GM18868 (cell line): ENCODE measurements around the gene DPM3.
A peak's percentile ranks its signal among the peaks of the same experiment; 100 is the strongest.
"Not testable (repeated sequence)": the region's sequence is repeated elsewhere in the genome, so short reads cannot be mapped to it uniquely, and the experiment has no call there.

ENCODE experiments used
- ATAC-seq: cut with Tn5 transposase; IDR thresholded peaks from one replicate; pipeline ENCODE4 v1.9.1; 2021; ENCODE audit warnings: mild to moderate bottlenecking, moderate library complexity; ENCODE audit not compliant: unreplicated experiment

Gene DPM3

DNA sequence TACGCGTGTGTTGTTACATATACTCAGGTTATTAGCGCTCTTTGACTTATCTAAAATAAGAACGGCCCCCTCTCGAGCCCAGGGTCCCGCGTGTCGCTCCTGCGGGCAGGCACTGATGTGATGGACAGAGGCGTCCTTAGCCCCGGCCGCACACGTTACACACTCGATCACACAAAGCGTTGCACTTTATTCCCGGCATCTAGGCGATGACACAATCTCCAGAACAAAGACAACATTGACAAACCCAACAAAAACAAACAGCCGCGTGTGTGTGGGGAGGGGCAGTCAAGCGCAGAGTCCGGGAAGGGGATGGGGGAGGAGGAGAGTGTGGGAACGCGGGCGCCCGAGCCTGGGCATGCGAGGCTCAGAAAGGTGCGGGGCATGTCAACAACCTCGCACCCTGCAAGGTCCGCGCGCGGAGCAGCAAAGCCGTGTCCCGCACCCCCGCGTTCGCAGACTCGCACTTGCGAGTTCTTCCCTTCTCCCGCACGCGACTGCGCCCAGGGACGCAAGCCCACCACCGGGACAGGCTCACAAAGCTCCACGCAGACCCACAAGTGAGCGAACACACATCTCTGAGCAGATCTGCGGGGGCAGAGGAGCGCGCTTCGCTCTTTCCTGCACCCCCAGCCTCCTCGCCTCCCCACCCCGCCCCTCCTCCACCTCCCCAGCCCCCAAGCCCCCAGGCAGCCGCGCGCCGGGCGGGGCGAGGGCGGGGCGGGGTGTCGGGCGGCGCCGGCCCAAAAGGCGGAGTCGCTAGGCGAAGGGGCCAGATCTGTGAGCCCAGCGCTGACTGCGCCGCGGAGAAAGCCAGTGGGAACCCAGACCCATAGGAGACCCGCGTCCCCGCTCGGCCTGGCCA, 13.0 kb downstream of the DPM3 start, which contains the start of gene EFNA1:
EFNA1 (plus strand) TSS at position 772 of the 862 bp plus-strand sequence. CDS start 102 bp downstream, outside the sequence.
- peak; percentile 63 for ATAC-seq

DNA sequence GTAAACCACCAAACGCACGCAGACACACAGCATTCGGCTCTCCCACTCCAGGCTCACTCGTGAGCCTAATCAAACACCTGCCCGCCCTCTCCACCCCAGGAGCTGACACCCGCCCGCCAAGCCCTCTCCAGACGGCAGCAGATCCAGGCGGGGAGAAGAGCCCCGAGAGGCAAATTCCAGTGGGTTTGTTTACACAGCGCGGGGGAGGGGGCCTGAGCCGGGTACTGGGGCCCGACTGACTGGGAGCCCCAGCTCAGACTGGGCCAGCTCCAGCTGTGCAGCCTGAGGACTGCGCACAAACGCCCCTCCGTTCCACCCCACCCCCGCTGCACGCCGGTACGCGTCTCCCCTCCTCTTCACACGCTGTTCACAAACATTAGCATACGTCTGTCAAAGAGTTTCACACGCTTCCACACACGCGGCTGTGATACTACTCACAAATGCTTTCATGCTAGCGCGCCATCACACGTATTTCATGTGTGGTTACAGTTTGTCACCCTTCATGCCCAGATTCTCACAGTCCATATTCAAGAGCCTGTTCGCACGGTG, 13.7 kb downstream of the DPM3 start:
- ATAC-seq: no peak

DNA sequence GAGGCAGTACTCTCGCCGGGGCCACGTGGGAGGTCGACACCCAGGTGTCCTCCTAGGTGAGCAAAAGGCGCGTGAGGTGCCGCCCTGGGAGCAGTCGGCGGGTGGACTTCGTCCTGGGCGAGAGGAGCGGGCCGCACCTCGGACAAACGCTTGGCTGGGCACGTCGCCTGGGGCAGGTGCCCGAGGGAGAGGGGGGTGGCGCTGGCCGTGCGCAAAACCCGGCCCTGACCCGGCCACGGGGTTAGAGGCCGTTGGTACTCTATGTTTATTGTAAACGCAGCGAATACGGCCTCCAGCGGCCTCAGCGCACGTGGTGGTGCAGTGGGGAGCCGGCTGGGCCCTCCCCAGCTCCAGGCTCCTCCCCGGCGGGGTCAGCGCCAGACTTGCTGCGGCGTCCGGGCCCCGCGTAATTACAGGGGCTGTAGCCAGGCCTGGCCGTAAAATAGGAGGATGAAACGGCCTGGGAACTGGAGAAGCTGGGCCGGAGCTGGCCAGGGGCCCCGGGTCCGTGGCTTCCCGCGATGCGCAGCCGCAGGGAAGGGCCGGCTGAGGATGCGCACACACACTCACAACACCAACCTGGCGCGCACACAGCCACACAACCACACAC, 14.3 kb downstream of the DPM3 start:
- ATAC-seq: no peak

DNA sequence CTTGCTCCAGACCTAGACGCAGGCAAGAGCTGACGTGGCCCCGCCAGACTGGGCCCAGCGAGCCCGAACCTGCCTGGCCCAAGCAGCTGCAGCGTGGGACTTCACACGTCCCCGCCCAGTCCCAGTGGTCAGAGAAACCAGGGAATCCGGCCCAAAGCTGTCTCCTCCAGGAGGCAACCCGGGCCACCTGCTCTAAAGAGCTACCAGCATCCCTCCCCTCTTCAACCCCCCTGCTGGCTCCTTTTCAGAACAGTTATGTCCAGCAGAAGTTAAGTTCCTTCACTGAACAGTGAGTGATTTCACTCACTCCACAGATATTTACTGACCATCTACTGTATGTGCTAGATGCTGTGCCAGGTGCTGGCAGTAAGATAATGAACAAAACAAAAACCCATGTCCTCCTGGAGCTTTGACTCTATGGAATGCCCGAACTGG, 14.8 kb downstream of the DPM3 start:
- ATAC-seq: no peak

DNA sequence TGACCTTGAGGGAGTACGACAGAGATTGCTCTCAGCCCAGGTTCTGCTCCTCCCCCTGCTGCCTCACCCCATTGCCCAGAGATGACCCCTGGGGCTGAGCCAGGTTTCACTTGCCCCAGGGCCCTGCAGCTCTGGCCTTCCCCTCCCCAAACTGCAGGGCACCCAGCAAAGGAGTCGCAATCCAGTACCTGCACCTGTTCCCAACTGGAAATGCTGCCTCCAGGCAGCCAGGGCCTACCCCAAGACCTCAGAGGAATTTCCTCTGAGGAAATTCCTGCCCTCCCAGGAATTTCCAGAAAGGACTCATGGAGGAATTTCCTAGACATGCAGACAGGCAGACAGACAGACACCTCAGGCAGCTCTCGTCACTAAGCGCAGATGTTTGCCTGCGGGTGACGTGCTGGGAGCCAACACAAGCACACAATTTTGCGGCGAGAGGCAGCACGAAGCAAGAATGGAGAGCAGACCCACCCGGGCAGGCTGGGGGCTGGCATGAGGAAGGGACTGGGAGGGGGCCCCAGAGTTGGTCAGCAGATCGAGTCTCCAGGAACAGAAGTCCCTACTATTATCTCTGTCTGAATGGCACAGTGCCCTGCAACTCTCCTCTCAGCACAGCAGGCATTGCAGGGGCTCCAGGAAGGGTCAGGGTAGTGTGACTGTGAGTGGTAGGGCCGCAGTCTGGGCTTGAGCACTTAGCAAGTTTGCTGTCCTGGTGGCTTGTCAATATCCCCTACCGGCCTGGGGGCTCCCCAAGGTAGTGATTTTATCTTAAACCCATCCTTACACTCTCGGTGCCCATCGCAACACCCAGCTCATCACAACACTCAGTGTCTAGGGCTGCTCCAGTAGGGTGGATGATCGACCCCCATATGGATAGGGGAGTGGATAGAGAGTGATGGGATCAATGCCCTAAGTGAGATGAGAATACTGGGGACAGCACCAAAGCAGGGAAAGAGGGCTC, 15.5 kb downstream of the DPM3 start:
- ATAC-seq: no peak

DNA sequence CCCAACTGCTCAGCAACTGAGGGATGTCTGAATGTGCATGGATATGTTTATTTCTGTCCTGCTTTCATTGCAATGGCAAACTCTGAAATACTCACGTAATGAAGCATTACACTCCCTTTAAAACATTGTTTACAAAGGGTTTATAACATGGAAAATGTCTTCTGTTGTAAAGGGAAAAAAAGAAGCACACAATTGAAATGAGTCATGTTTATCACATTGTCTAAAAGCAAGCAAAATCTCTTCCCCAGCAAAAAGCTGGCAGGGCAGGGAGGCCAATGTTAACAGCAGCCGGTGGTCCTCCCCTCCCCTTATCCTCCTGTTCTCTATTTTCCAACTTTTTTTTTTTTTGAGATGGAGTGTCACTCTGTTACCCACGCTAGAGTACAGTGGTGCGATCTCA, 16.5 kb downstream of the DPM3 start:
- ATAC-seq: no peak

DNA sequence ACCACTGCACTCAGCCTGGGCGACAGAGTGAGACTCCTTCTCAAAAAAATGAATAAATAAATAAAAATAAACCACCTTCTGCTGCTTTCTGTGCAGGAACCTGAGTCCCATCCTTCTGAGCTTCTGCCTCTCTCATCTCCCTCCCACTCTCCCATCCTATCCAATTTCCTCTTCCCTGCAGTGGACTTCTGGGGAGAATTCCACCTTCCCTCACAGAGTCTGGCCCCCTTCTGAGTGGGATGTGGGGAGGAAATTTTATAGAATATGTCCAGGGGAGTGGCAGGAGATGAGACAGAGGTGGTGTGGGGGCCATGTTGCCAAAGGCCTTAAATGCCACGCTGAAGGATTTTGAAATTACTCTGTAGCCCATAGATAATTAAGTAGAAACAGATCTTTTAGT, 18.0 kb downstream of the DPM3 start:
- no peak for ATAC-seq

DNA sequence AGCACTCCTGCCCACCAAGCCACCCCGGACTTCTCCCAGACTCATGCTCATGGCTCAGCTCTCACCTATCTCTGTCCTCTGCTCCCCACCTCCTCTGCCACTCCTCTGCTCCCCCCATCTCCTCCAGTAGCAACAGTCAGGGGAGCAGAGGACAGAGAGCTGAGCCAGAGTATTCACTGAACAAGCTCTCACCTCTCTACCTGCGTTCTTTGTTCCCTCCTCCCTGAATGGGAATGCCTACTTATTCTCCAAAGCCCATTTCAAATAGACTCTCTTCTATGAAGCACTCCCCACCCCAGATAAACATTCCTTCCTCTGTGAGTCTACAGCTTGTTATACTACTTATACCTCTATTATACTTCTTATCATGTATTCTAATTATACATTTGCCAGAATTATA, 19.1 kb downstream of the DPM3 start:
- ATAC-seq: no peak

DNA sequence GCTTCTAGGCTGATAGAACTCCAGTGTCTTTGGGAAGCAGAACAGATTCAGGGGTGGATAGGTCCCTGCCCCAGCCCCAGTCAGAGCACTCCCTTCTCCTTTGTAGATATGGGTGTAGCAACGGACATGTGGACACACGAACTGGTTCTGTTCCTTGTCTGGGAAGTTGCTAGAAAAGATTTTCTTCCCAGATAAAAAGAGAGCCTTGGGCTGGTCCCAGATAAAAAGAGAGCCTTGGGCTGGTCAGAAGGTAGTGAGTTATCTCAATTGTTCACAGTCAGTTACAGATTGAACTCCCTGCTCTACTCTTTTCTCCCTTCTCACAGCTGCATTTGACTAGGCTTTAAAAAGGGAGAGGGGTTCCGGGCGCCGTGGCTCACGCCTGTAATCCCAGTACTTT, 20.1 kb downstream of the DPM3 start:
- ATAC-seq: no peak

DNA sequence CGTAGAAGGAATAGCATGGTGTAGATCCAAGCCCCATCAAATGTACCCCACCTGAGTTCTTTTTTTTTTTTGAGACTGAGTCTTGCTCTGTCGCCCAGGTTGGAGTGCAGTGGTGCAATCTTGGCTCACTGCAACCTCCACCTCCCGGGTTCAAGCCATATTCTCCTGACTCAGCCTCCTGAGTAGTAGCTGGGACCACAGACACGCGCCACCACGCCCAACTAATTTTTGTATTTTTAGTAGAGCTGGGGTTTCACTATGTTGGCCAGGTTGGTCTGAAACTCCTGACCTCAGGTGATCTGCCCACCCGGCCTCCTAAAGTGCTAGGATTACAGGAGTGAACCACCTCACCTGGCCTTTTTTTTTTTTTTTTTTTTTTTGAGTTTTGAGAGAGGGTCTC, 22.2 kb downstream of the DPM3 start:
- not testable (repeated sequence) for ATAC-seq

DNA sequence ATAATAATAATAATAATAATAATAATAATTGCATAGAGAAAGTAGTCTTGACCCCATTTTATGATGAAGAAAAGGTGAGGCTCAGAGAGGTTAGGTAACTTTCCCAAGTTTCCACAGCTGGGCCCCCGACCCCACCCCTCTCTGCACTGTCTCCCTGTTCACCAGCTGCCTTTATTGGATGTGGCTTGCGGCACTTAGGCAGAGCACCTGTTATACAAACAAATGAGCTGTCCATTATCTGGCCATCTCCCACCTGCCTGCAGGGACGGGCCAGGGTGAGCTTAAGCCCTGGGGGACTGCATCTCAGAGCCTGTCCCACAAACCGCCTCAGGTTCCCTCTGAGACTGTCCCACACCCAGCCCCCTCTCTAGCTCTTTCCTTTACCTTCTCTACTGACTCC, 22.7 kb downstream of the DPM3 start:
- ATAC-seq: no peak

DNA sequence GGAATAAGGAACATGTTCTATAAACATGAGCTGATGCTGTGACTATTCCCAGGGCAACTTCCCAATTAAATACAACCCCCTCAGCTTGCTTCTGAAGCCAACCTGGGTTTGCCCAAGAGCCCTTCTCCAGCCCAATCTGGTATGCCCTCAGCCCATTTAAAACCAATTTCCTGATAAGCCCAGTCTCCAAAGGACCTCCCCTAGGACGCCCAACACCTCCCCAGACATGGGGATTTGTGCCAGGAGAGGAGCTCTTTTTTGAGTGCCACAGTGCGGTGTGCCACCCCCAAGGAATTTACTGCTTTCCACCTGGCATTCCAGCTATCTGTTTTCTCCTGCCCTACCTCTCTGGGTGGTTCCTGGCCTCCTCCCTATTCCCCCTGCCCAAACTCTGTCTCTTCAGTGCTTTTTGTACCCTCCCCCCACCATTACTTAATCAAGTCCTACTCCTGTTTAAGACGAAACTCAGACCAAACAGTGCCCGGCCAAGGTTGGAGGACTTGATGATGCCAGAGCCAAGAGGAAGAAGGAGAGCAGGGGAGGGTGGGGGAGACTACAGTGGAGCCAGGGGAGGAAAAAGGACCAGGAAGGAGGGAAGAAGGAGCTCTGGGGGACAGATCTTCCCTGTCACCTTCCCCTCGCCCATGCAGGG, 24.1 kb downstream of the DPM3 start:
- no peak for ATAC-seq

DNA sequence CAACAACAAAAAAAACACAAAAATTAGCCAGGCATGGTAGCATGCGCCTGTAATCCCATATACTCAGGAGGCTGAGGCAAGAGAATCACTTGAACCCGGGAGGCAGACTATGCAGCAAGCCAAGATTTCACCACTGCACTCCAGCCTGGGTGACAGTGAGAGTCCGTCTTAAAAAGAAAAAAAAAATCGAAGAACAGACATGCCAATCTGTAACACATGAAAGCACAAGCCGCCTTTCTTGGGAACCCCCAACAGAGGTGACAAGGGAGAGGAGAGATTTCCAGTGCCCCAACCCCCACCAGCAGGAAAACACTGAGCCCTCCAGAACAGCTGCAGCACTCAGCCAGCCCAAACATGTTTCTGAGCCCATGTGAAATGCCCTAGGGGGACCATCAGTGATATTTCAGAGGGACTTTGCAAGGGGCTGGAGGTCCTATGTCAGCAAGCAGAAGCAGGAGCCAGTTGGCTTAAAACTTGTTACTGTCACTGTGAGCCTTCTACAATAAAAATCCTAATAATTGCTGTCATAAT, 26.8 kb downstream of the DPM3 start:
- ATAC-seq: no peak

DNA sequence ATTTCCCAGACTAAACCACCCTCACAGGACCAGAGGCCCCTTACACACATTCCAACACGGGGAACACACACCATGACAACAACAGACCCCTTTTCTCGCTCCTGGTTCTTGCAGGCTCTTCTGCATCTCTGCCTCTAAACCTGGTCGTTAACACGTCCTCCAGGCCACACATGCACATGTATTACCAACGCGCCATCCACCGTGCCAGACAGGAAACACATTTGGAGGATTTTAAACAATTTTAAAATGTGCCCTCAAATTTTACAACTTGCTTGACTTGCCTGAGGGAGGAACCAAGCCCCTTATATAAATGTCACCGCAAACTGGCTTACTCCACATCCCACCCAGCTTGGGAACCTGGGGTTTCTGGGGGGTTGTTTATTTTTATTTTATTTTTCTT, 29.5 kb downstream of the DPM3 start:
- ATAC-seq: no peak

DNA sequence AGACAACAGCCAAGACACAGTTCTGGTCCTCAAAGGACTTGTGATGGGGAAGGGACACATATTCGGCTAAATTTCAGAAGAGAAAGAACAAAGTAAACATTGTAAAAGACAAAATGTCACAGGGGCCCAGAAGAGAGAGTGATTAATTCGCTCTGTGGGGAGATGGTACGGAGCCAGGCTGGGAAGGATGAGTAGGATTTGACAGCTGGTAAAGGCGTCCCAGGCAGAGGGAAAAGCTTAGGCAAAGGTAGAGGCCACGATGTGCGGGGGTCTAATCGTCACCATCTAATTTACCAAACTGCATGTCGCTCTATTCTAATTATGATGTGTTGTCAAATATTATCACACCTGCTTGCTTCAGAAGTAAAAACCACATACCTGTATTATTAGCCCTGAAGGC, 29.9 kb downstream of the DPM3 start:
- ATAC-seq: no peak

DNA sequence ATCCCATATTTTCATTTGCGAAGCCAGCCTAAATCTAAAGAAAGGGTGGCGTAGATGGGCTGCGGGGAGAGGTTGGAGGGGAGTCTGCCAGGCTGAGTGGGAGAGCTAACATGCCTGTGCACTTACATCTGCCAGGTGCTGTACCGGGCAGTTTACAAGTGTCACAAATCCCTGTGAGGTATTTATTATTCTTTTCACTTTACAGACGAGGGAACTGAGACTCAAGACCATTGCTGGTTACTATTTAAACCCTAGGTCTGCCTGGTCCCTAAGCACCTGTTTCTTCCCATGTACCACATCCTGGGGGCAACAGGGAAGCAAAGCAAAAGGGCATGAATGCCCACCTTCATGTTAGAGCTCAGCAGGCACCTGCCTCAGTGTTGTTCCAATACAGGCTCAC, 32.0 kb downstream of the DPM3 start:
- no peak for ATAC-seq

DNA sequence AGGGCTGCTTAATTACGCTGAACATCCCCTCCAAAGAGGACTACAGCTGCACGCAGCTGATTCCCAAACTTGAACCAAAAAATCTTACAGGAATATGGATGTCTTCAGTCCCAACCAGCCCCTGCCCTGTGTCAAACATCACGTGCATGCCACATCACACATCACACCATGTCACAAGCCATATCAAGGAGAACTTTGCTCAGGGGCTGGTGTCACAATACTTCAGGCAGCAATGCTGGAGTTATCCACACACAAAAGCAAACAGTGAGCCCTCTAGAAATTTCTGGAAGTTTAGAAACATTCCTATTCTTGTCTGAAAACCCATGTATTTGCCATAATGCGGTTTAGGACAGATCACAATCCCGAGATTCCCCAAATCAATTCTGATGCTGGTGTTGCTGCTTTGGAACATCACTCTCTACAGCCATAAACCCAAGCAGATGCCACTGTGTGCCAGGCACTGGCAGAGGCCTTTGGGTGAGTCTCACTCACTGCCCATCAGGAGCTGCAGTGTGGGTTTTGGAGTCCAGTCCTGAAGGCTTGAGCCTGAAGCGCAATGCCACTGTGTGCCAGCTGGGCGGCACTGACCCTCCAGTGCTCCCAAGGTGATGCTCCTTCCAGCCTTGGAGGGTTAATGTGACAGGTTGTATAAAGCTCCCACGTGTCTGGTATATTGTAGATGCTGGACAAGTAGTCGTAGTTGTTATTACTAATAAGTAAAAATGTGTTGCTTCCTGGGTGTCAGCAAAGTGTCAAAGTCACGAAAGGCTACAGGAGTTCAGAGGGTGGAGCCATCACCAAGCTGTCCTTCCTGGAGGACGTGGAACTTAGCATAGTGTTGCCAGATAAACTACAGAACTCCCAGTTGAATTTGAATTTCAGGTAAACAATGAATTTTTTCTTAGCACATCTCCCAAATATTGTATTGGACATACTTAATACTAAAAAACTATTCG, 32.7 kb downstream of the DPM3 start:
- ATAC-seq: no peak

DNA sequence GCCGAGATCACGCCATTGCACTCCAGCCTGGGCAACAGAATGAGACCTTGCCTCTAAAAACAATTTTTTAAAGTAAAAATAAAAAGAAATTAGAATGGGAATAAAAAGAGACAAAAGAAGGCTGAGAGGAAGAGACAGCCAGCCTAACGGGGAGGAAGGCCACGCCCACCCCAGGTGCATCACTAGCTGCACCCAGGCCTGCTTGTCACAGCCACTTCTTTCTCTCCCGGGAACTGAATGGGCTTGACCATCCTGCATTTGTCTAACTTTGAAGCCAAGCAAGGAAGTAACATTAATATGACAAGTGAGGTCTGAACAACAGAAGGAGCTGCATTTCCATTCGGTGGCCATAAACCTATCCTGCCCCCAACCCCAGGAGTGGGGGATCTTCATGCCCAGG, 33.5 kb downstream of the DPM3 start:
- no peak for ATAC-seq

DNA sequence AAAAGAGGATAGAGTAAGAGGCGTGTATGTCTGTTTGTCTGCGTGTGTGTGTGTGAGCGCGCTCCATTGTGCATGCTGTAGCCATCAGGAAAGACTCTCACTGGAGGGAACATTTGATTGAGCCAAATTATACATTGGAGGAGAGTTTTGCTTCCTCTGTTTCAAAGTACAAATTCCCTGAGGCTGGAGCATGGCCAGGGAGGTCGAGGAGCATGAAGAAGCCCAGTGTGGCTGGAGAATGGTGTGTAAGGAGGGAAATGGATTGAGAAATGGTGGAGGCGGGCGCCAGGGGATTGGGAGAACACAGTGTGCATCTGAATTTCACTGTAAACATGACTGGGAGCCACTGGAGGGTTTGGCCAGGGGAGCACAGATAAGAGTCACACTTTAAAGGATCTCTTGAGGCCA, 34.7 kb downstream of the DPM3 start:
- ATAC-seq: no peak
